GM13976 (cell line): Measurements from ENCODE around the gene FGFRL1.

ENCODE experiments used
- DNase-seq: peaks from one replicate; pipeline ENCODE4 v3.0.0; 2012; ENCODE audit warnings: low spot score
- in situ Hi-C: fragments of 300-500 bp; cut with MboI; formaldehyde crosslinking; loops from one replicate; pipeline ENCODE4 v1.12.0; 2022; ENCODE audit warnings: low sequenced_read_pairs, mixed read lengths, inconsistent platforms; ENCODE audit not compliant: unreplicated experiment
- TF ChIP-seq, protein P1 (sequence below): IDR thresholded peaks from 2 replicates; pipeline ENCODE4 v1.5.1; 2012; ENCODE audit warnings: borderline replicate concordance, mild to moderate bottlenecking; ENCODE audit not compliant: insufficient read depth; ENCODE audit errors: extremely low read depth, missing control alignments, control extremely low read depth

The FGFRL1 gene

GRCh38 chr4:1047106-1047975, 35.9 kb downstream of the FGFRL1 start:
- DNase-seq: no peak
- TF ChIP-seq, protein P1, sequence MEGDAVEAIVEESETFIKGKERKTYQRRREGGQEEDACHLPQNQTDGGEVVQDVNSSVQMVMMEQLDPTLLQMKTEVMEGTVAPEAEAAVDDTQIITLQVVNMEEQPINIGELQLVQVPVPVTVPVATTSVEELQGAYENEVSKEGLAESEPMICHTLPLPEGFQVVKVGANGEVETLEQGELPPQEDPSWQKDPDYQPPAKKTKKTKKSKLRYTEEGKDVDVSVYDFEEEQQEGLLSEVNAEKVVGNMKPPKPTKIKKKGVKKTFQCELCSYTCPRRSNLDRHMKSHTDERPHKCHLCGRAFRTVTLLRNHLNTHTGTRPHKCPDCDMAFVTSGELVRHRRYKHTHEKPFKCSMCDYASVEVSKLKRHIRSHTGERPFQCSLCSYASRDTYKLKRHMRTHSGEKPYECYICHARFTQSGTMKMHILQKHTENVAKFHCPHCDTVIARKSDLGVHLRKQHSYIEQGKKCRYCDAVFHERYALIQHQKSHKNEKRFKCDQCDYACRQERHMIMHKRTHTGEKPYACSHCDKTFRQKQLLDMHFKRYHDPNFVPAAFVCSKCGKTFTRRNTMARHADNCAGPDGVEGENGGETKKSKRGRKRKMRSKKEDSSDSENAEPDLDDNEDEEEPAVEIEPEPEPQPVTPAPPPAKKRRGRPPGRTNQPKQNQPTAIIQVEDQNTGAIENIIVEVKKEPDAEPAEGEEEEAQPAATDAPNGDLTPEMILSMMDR: no peak
- in situ Hi-C loops: no loop called here

- DNase-seq: no peak
- in situ Hi-C loops: no loop called here
- TF ChIP-seq, protein P1: no peak
These were observed 36.7 kb downstream of the FGFRL1 start for GRCh38 chr4:1047976-1048772.

- TF ChIP-seq, protein P1: no peak
- no peak for DNase-seq
- in situ Hi-C loops: no loop called here
These were observed 37.6 kb downstream of the FGFRL1 start for GRCh38 chr4:1048773-1049590.

GRCh38 chr4:1049591-1049905, 38.1 kb downstream of the FGFRL1 start:
- in situ Hi-C loops: no loop called here
- no peak for DNase-seq
- TF ChIP-seq, protein P1: no peak

DNA sequence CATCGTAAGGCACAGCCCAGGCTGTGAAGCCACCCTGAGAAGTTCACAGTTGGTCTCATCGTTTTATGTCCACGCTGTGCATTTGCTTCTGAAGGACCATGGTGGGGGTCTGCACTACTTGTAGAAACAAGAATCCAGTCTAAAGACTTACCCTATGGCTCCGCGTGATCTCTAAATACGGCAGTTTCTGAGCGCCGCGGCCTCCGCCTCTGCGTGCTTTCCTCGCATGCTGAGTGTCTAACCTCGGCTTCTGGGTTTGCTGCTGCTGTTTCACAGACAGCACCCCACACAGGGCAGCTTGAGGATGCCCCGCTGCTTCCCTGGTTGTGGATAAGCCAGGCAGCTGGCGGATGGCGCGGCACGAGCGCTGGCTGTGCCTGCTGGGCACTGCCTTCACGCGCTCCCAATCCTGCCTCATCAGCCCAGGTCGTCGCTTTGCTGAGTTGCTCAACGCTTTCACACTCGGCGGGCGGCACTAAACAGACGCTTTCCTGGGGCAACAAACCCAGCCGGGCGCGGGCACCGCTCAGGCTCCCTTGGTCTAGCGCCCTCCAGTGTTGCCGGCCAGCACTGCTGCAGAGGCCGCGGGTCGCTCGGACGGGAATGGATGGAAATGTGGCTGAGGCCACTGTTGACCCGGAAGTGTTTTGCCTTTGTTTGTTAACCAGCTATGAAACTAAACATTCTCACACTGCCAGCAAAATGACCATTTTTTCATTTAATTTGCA, 39.2 kb downstream of the FGFRL1 start:
- in situ Hi-C loops: no loop called here
- TF ChIP-seq, protein P1: no peak
- DNase-seq: no peak
